ENCODE results near the gene SDHB. TPM values are rescaled to one million over a fixed set of nuclear protein-coding genes. Genes with fewer than 3 reads are reported as not detected.

Gene SDHB
- total and polyA plus RNA-seq, 10 donors, result 49.1 to 132 (median 83.7) TPM

- Histone ChIP-seq H3K27ac (no peak overlapping the region), H3K36me3 (no peaks in the 10 kb centered on the region), H3K9me3 (no peaks in the 10 kb centered on the region), H3K27me3 (replicated peaks in 1 of 7) (peaks cover 0 to 39% (median 19%) of the 10 kb centered on the region in 7 donors), H3K4me3 (no peak overlapping the region), H3K4me1 (peaks cover 0 to 20% (median 13%) of the 10 kb centered on the region in 6 donors)
- no peak for TF ChIP-seq POLR2AphosphoS5 (IDR thresholded peaks at IDR 0.05)
- no peak for TF ChIP-seq POLR2A (IDR thresholded peaks at IDR 0.05)
- TF ChIP-seq CTCF (IDR thresholded peaks at IDR 0.05 in 8 of 11, conservative IDR thresholded peaks at IDR 0.05 in 3 of 11), result no peak
- intact Hi-C loops (cut with DNase I; ENCODE audit: low total_unique reads), result no loop called here
- DNase-seq, result no peak
- WGBS, 5 donors, result 90 to 96% (median 94%) methylated on average over 5 of the region's 5 CpGs
These were observed 76.5 kb downstream of the SDHB start for GRCh38 chr1:16977377-16977776.

- TF ChIP-seq POLR2AphosphoS5 (IDR thresholded peaks at IDR 0.05) (no peak), POLR2A (IDR thresholded peaks at IDR 0.05) (no peak), CTCF (IDR thresholded peaks at IDR 0.05 in 8 of 11, conservative IDR thresholded peaks at IDR 0.05 in 3 of 11) (no peak)
- Histone ChIP-seq H3K36me3 (no peaks in the 10 kb centered on the region), H3K27ac (no peak overlapping the region), H3K27me3 (replicated peaks in 1 of 7) (peaks cover 0 to 34% (median 19%) of the 10 kb centered on the region in 7 donors), H3K4me3 (no peak overlapping the region), H3K9me3 (no peaks in the 10 kb centered on the region), H3K4me1 (peaks cover 0 to 20% (median 13%) of the 10 kb centered on the region in 6 donors)
- no peak for DNase-seq
- intact Hi-C loops (cut with DNase I; ENCODE audit: low total_unique reads), result no loop called here
- WGBS, 5 donors, result 83 to 88% (median 86%) methylated on average over 11 to 16 of the region's 16 CpGs
These were observed 76.9 kb downstream of the SDHB start for GRCh38 chr1:16976966-16977365.

GRCh38 chr1:16975838-16976237 lies 78.0 kb downstream of the SDHB start:
- WGBS, 5 donors, result 79 to 89% (median 85%) methylated on average over 14 of the region's 14 CpGs
- Histone ChIP-seq H3K36me3 (peaks cover 0 to 9% (median 0%) of the 10 kb centered on the region in 6 donors), H3K4me3 (no peak overlapping the region), H3K27me3 (replicated peaks in 1 of 7) (peaks cover 0 to 23% (median 14%) of the 10 kb centered on the region in 7 donors), H3K9me3 (no peaks in the 10 kb centered on the region), H3K27ac (no peak overlapping the region), H3K4me1 (peaks cover 0 to 16% (median 12%) of the 10 kb centered on the region in 6 donors)
- TF ChIP-seq POLR2AphosphoS5 (IDR thresholded peaks at IDR 0.05) (no peak), CTCF (IDR thresholded peaks at IDR 0.05 in 8 of 11, conservative IDR thresholded peaks at IDR 0.05 in 3 of 11) (no peak), POLR2A (IDR thresholded peaks at IDR 0.05) (no peak)
- DNase-seq, result no peak
- intact Hi-C loops (cut with DNase I; ENCODE audit: low total_unique reads), result no loop called here

GRCh38 chr1:16975211-16975610 lies 78.6 kb downstream of the SDHB start:
- Histone ChIP-seq H3K36me3 (peaks cover 0 to 15% (median 5%) of the 10 kb centered on the region in 6 donors), H3K9me3 (no peaks in the 10 kb centered on the region), H3K4me3 (no peak overlapping the region), H3K27me3 (replicated peaks in 1 of 7) (peaks cover 0 to 17% (median 8%) of the 10 kb centered on the region in 7 donors), H3K4me1 (peaks cover 0 to 10% (median 7%) of the 10 kb centered on the region in 6 donors), H3K27ac (no peak overlapping the region)
- intact Hi-C loops (cut with DNase I; ENCODE audit: low total_unique reads), result no loop called here
- no peak for TF ChIP-seq POLR2A (IDR thresholded peaks at IDR 0.05)
- no peak for TF ChIP-seq POLR2AphosphoS5 (IDR thresholded peaks at IDR 0.05)
- TF ChIP-seq CTCF (IDR thresholded peaks at IDR 0.05 in 8 of 11, conservative IDR thresholded peaks at IDR 0.05 in 3 of 11), result no peak
- DNase-seq, result no peak
- WGBS, 5 donors, result 82 to 95% (median 91%) methylated on average over 10 to 14 of the region's 14 CpGs

All from spleen (tissue), 11 donors.